ENCODE results near the gene TMEM184A. TPM values are rescaled to one million over a fixed set of nuclear protein-coding genes. Genes with fewer than 3 reads are reported as not detected.

The TMEM184A gene
- total RNA-seq, 4 donors from 2014 or later: 0.23 to 0.42 TPM; not detected in 2

DNA sequence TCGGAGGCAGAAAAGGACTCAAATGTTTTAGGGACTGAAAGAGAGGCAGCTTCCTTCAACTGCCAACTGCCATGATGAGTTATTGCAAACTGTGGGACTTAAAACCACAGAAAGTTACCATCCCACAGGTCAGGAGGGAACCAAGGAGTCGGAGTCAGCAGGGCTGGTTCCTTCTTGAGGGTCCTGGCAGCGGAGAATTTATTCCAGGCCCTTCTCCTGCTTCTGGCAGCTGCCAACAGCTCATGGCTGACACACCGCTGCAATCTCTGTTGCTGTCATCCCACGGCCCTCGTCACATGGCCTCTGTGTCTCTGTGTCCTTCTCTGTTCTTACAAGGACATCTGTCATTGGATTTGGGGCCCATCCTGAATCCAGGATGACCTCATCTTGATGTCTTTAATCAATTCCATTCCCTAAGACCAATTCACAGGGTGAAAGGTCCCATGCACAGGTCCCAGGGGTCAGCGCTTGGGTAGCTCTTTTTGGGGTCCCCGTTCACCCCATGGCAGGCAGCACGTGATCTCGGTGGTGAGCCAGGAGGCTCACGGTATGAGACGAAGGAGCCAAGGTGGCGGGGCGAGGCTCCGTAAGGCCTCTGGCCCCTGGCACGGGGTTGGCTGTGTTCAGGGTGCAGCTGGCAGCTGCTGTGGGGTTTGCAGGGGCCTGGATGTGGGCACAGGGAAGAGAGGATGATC, 41.2 kb upstream of the TMEM184A start:
- TF ChIP-seq CTCF (IDR thresholded peaks at IDR 0.05) (no peak), EP300 (IDR thresholded peaks at IDR 0.05) (no peak), POLR2A (IDR thresholded peaks at IDR 0.05; ENCODE audit: low read depth) (no peak), POLR2AphosphoS5 (IDR thresholded peaks at IDR 0.05) (no peak)
- Histone ChIP-seq H3K4me1 (peaks cover 0 to 4% (median 2%) of the 10 kb centered on the region in 4 donors), H3K4me3 (no peak overlapping the region), H3K27ac (replicated peaks in 1 of 4) (no peak overlapping the region), H3K36me3 (no peaks in the 10 kb centered on the region), H3K27me3 (peaks cover 0 to 88% (median 3%) of the 10 kb centered on the region in 4 donors), H3K9me3 (no peaks in the 10 kb centered on the region)
- 84% methylated on average over 8 of the region's 16 CpGs for WGBS
- DNase-seq (ENCODE audit: extremely low spot score): no peak
- intact Hi-C loops (cut with DNase I): no loop called here

DNA sequence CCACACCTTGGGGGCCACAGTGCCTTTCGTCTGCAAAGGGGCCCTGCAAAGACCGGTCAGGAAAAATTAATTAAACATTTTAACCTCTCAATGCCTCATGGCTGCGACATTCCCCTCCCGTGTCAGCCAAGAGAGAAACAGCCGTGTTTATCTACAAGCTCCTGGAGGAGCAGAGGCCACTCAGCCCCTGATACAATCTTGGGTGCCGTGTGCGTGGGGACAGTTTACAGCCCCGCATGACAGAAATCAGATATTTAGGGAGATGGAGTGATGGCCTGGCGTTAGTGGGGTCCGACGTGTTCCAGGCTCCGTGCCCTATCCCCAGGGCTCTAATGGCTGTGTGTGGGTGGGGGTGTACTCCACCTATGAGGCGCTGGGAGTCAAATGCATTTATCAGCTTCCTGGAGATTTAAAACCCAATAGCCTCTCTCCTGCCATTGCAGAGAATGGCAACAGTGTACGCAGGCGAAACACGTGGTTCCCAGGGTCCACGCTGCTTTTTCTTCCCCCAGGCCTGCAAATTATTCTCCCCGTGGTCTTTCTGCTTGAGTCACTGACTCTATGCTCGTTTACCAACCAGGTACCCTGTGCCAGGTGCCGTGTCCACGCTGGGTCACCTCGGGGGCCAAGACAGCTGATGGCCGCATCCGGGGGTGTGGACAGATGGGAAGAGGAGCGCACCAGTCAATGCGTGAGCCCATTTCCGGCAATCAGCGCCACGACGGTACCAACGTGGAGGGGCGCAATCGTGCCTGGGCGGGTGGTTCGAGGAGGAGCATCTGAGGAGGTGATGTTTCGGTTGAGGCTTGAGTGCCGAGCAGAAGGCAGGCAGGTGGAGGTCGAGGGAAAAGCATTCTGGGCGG, 40.4 kb upstream of the TMEM184A start:
- DNase-seq (ENCODE audit: extremely low spot score): no peak
- 81% methylated on average over 36 of the region's 39 CpGs for WGBS

DNA sequence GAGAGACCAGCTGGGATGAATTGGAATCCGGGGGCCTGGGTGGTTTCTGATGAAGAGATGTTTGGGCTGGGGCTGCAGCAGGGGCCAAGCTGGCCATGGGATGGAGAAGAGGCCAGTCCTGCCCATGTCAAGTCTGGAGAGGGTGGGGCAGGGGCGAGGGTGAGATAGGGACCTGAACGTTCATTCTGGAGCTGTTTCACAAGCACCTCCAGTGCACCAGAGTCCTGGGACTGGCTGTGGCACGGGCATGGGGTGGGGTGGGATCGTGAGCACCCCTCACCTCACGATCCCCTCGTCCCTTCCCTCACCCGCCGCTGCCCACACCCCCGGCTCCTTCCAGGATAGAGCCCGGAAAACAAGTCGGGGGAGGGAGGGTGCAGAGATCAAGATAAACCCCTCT, 39.6 kb upstream of the TMEM184A start:
- DNase-seq (ENCODE audit: extremely low spot score): no peak
- no peak overlapping the region for H3K4me3 ChIP-seq
- peaks cover 0 to 8% (median 5%) of the 10 kb centered on the region in 4 donors for H3K4me1 ChIP-seq
- H3K36me3 ChIP-seq: no peaks in the 10 kb centered on the region
- WGBS: 70% methylated on average over 12 of the region's 12 CpGs
- intact Hi-C loops (cut with DNase I): no loop called here
- TF ChIP-seq POLR2A (IDR thresholded peaks at IDR 0.05; ENCODE audit: low read depth) (no peak), POLR2AphosphoS5 (IDR thresholded peaks at IDR 0.05) (no peak), CTCF (IDR thresholded peaks at IDR 0.05) (no peak)
- no peak overlapping the region for H3K27ac ChIP-seq (replicated peaks in 1 of 4)
- H3K9me3 ChIP-seq: no peaks in the 10 kb centered on the region
- H3K27me3 ChIP-seq: peaks cover 0 to 92% (median 7%) of the 10 kb centered on the region in 4 donors

More for the DNA sequence above, 40.4 kb upstream of the TMEM184A start:
- Histone ChIP-seq H3K27me3 (peaks cover 0 to 89% (median 5%) of the 10 kb centered on the region in 4 donors), H3K9me3 (no peaks in the 10 kb centered on the region), H3K27ac (replicated peaks in 1 of 4) (no peak overlapping the region), H3K36me3 (no peaks in the 10 kb centered on the region), H3K4me1 (peaks cover 0 to 8% (median 5%) of the 10 kb centered on the region in 4 donors), H3K4me3 (no peak overlapping the region)
- intact Hi-C loops (cut with DNase I): no loop called here
- no peak for TF ChIP-seq POLR2AphosphoS5 (IDR thresholded peaks at IDR 0.05)
- no peak for TF ChIP-seq EP300 (IDR thresholded peaks at IDR 0.05)
- TF ChIP-seq CTCF (IDR thresholded peaks at IDR 0.05): no peak
- TF ChIP-seq POLR2A (IDR thresholded peaks at IDR 0.05; ENCODE audit: low read depth): no peak

DNA sequence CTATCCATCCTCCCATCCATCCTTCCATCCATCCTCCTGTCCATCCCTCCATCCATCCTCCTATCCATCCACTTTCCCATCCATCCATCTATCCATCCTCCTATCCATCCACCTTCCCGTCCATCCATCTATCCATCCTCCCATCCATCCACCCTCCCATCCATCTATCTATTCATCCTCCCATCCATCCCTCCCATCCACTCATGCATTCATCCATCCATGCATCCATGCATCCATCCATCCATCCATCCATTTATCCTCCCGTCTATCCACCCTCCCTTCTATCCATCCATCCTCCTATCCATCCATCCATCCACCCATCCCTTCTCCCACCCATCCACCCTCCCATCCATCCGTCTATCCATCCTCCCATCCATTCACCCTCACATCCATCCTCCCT, 39.0 kb upstream of the TMEM184A start:
- no peak overlapping the region for H3K27ac ChIP-seq (replicated peaks in 1 of 4)
- H3K27me3 ChIP-seq: peaks cover 0 to 94% (median 7%) of the 10 kb centered on the region in 4 donors
- no peak for DNase-seq (ENCODE audit: extremely low spot score)
- no peak overlapping the region for H3K4me3 ChIP-seq
- intact Hi-C loops (cut with DNase I): no loop called here
- no peaks in the 10 kb centered on the region for H3K36me3 ChIP-seq
- 86% methylated on average over 3 of the region's 3 CpGs for WGBS
- TF ChIP-seq POLR2A (IDR thresholded peaks at IDR 0.05; ENCODE audit: low read depth): no peak
- no peak for TF ChIP-seq EP300 (IDR thresholded peaks at IDR 0.05)
- TF ChIP-seq CTCF (IDR thresholded peaks at IDR 0.05): no peak
- no peak for TF ChIP-seq POLR2AphosphoS5 (IDR thresholded peaks at IDR 0.05)
- H3K9me3 ChIP-seq: no peaks in the 10 kb centered on the region
- peaks cover 0 to 8% (median 5%) of the 10 kb centered on the region in 4 donors for H3K4me1 ChIP-seq

All from esophagus muscularis mucosa (tissue), 4 donors.